IgD-negative memory B cell (primary cell): ENCODE data around the gene KHDC1L. TPM values are rescaled to one million over a fixed set of nuclear protein-coding genes. Genes with fewer than 3 reads are reported as not detected.
"Not testable (repeated sequence)": the region's sequence is repeated elsewhere in the genome, so short reads cannot be mapped to it uniquely, and the experiment has no call there.

Experiments
- H3K27ac Mint-ChIP-seq, 3 donors: one replicate each; pipeline ENCODE4 v1.8.0; 2020 to 2022; ENCODE audit warnings: mild to moderate bottlenecking in 3 of 3, mixed read lengths in 3 of 3, moderate library complexity in 1 of 3
- H3K27me3 Mint-ChIP-seq: one replicate; pipeline ENCODE4 v1.8.0; 2021; ENCODE audit warnings: mixed read lengths
- H3K36me3 Mint-ChIP-seq: one replicate; pipeline ENCODE4 v1.8.0; 2020; ENCODE audit warnings: mild to moderate bottlenecking, mixed read lengths
- H3K4me1 Mint-ChIP-seq, 3 donors: one replicate each; pipeline ENCODE4 v1.8.0; 2020 to 2022; ENCODE audit warnings: mixed read lengths in 3 of 3, mild to moderate bottlenecking in 1 of 3
- H3K4me3 Mint-ChIP-seq, 4 donors: one replicate each; pipeline ENCODE4 v1.8.0; 2020 to 2022; ENCODE audit warnings: mild to moderate bottlenecking in 4 of 4, mixed read lengths in 4 of 4, moderate library complexity in 3 of 4
- H3K9me3 Mint-ChIP-seq, 3 donors: one replicate each; pipeline ENCODE4 v1.8.0; 2020 to 2021; ENCODE audit warnings: mixed read lengths in 3 of 3, mild to moderate bottlenecking in 1 of 3
- polyA plus RNA-seq: library from polyadenylated mRNA; unstranded; fragments of 300-500 nt; fragmentation: Illumina TruSeq; gene quantifications from one replicate; pipeline ENCODE4 v1.2.3, GENCODE V29; 2021

The KHDC1L gene
- not detected for polyA plus RNA-seq

GRCh38 chr6:73225396-73225795 is at the start of gene KHDC1L:
Gene KHDC1L, minus strand, starts transcription at chr6:73225496. Its CDS starts 88 bp downstream, at chr6:73225408.
- Mint-ChIP-seq H3K36me3 (peaks cover 3% of the 10 kb centered on the region), H3K4me3 (no peak within 1 kb of the TSS), H3K27ac (no peak within 1 kb of the TSS), H3K4me1 (peaks cover 0 to 2% (median 0%) of the 10 kb centered on the region in 3 donors), H3K9me3 (no peaks in the 10 kb centered on the region), H3K27me3 (no peaks in the 10 kb centered on the region)

- Mint-ChIP-seq H3K4me1 (peaks cover 4 to 11% (median 5%) of the 10 kb centered on the region in 3 donors), H3K4me3 (peak overlapping the region in 2 of 4 donors; percentile 25 to 43)
- not testable (repeated sequence) for H3K27ac Mint-ChIP-seq, H3K9me3 Mint-ChIP-seq, H3K27me3 Mint-ChIP-seq, H3K36me3 Mint-ChIP-seq
These were observed 44.0 kb upstream of the KHDC1L start for GRCh38 chr6:73269296-73269695.

- not testable (repeated sequence) for H3K4me3 Mint-ChIP-seq, H3K9me3 Mint-ChIP-seq, H3K27me3 Mint-ChIP-seq, H3K36me3 Mint-ChIP-seq, H3K27ac Mint-ChIP-seq
- peaks cover 4 to 11% (median 5%) of the 10 kb centered on the region in 3 donors for H3K4me1 Mint-ChIP-seq
These were observed 43.6 kb upstream of the KHDC1L start for GRCh38 chr6:73268896-73269295.

GRCh38 chr6:73264446-73264845 is 39.1 kb upstream of the KHDC1L start:
- H3K36me3 Mint-ChIP-seq: peaks cover 2% of the 10 kb centered on the region
- peaks cover 11 to 16% (median 11%) of the 10 kb centered on the region in 3 donors for H3K4me1 Mint-ChIP-seq
- peak overlapping the region in 1 of 3 donors; percentile 43 for H3K27ac Mint-ChIP-seq
- H3K27me3 Mint-ChIP-seq: no peaks in the 10 kb centered on the region
- H3K4me3 Mint-ChIP-seq: peak overlapping the region; percentile 18 to 88 (median 66)
- no peaks in the 10 kb centered on the region for H3K9me3 Mint-ChIP-seq

- H3K4me3 Mint-ChIP-seq: peak overlapping the region; percentile 70 to 88 (median 82)
- peaks cover 11 to 16% (median 11%) of the 10 kb centered on the region in 3 donors for H3K4me1 Mint-ChIP-seq
- H3K9me3 Mint-ChIP-seq: no peaks in the 10 kb centered on the region
- no peaks in the 10 kb centered on the region for H3K36me3 Mint-ChIP-seq
- no peaks in the 10 kb centered on the region for H3K27me3 Mint-ChIP-seq
- H3K27ac Mint-ChIP-seq: no peak overlapping the region
These were observed 38.2 kb upstream of the KHDC1L start for GRCh38 chr6:73263570-73263909.

GRCh38 chr6:73262671-73263569 is 37.6 kb upstream of the KHDC1L start, which contains the start of gene KHDC1:
Gene KHDC1, minus strand, starts transcription at chr6:73263196. Its CDS starts 20,679 bp downstream, at chr6:73242517.
- H3K36me3 Mint-ChIP-seq: no peaks in the 10 kb centered on the region
- no peaks in the 10 kb centered on the region for H3K9me3 Mint-ChIP-seq
- peak within 1 kb of the TSS; percentile 80 to 95 (median 90) for H3K4me3 Mint-ChIP-seq
- H3K27ac Mint-ChIP-seq: peak within 1 kb of the TSS in 1 of 3 donors; percentile 25
- peaks cover 11 to 16% (median 11%) of the 10 kb centered on the region in 3 donors for H3K4me1 Mint-ChIP-seq
- no peaks in the 10 kb centered on the region for H3K27me3 Mint-ChIP-seq

- Mint-ChIP-seq H3K27me3 (no peaks in the 10 kb centered on the region), H3K27ac (no peak overlapping the region), H3K36me3 (no peaks in the 10 kb centered on the region), H3K9me3 (no peaks in the 10 kb centered on the region), H3K4me3 (no peak overlapping the region), H3K4me1 (peaks cover 6% of the 10 kb centered on the region in 3 donors)
These were observed 33.4 kb upstream of the KHDC1L start for GRCh38 chr6:73258721-73259120.

GRCh38 chr6:73254323-73254722 is 29.0 kb upstream of the KHDC1L start:
- not testable (repeated sequence) for H3K27ac Mint-ChIP-seq, H3K27me3 Mint-ChIP-seq, H3K4me3 Mint-ChIP-seq, H3K36me3 Mint-ChIP-seq, H3K9me3 Mint-ChIP-seq, H3K4me1 Mint-ChIP-seq

GRCh38 chr6:73252703-73253102 is 27.4 kb upstream of the KHDC1L start:
- Mint-ChIP-seq H3K27me3 (no peaks in the 10 kb centered on the region), H3K4me1 (no peaks in the 10 kb centered on the region), H3K27ac (no peak overlapping the region), H3K4me3 (no peak overlapping the region), H3K9me3 (no peaks in the 10 kb centered on the region), H3K36me3 (no peaks in the 10 kb centered on the region)

- H3K27me3 Mint-ChIP-seq: no peaks in the 10 kb centered on the region
- H3K36me3 Mint-ChIP-seq: no peaks in the 10 kb centered on the region
- H3K4me3 Mint-ChIP-seq: no peak overlapping the region
- H3K27ac Mint-ChIP-seq: no peak overlapping the region
- H3K4me1 Mint-ChIP-seq: no peaks in the 10 kb centered on the region
- no peaks in the 10 kb centered on the region for H3K9me3 Mint-ChIP-seq
These were observed 24.7 kb upstream of the KHDC1L start for GRCh38 chr6:73250016-73250415.

- Mint-ChIP-seq H3K36me3 (no peaks in the 10 kb centered on the region), H3K4me3 (no peak overlapping the region), H3K9me3 (no peaks in the 10 kb centered on the region), H3K4me1 (no peaks in the 10 kb centered on the region), H3K27me3 (peaks cover 2% of the 10 kb centered on the region), H3K27ac (no peak overlapping the region)
These were observed 23.1 kb upstream of the KHDC1L start for GRCh38 chr6:73248192-73248903.

- H3K36me3 Mint-ChIP-seq: no peaks in the 10 kb centered on the region
- H3K9me3 Mint-ChIP-seq: no peaks in the 10 kb centered on the region
- H3K4me1 Mint-ChIP-seq: no peaks in the 10 kb centered on the region
- no peak overlapping the region for H3K27ac Mint-ChIP-seq
- no peak overlapping the region for H3K4me3 Mint-ChIP-seq
- peaks cover 2% of the 10 kb centered on the region for H3K27me3 Mint-ChIP-seq
These were observed 16.7 kb upstream of the KHDC1L start for GRCh38 chr6:73242001-73242400.

- H3K4me3 Mint-ChIP-seq: no peak overlapping the region
- no peak overlapping the region for H3K27ac Mint-ChIP-seq
- no peaks in the 10 kb centered on the region for H3K4me1 Mint-ChIP-seq
These were observed 15.4 kb upstream of the KHDC1L start for GRCh38 chr6:73240730-73241129.

GRCh38 chr6:73236144-73236750 is 11.0 kb upstream of the KHDC1L start:
- H3K27ac Mint-ChIP-seq: no peak overlapping the region
- H3K9me3 Mint-ChIP-seq: no peaks in the 10 kb centered on the region
- no peaks in the 10 kb centered on the region for H3K27me3 Mint-ChIP-seq
- H3K36me3 Mint-ChIP-seq: peaks cover 1% of the 10 kb centered on the region
- H3K4me3 Mint-ChIP-seq: no peak overlapping the region
- no peaks in the 10 kb centered on the region for H3K4me1 Mint-ChIP-seq

More at GRCh38 chr6:73240730-73241129, 15.4 kb upstream of the KHDC1L start:
- no peaks in the 10 kb centered on the region for H3K9me3 Mint-ChIP-seq
- H3K27me3 Mint-ChIP-seq: peaks cover 2% of the 10 kb centered on the region
- H3K36me3 Mint-ChIP-seq: peaks cover 1% of the 10 kb centered on the region

GRCh38 chr6:73234733-73235132 is 9.4 kb upstream of the KHDC1L start:
- peaks cover 1% of the 10 kb centered on the region for H3K36me3 Mint-ChIP-seq

More at GRCh38 chr6:73234733-73235132, 9.4 kb upstream of the KHDC1L start:
- peak overlapping the region in 1 of 4 donors; percentile 39 for H3K4me3 Mint-ChIP-seq
- no peaks in the 10 kb centered on the region for H3K27me3 Mint-ChIP-seq
- no peak overlapping the region for H3K27ac Mint-ChIP-seq
- H3K9me3 Mint-ChIP-seq: no peaks in the 10 kb centered on the region
- H3K4me1 Mint-ChIP-seq: no peaks in the 10 kb centered on the region
